ENCODE results near the gene FOCAD.

- TF ChIP-seq CTCF (IDR thresholded peaks at IDR 0.05) (no peak), POLR2A (IDR thresholded peaks at IDR 0.05) (no peak)
These were observed 246.8 kb downstream of the FOCAD start for GRCh38 chr9:20930836-20931235.

Data from body of pancreas (tissue), 4 donors.